Kidney (tissue), 14 donors: ENCODE data around the gene RPS15A. TPM values are rescaled to one million over a fixed set of nuclear protein-coding genes. Genes with fewer than 3 reads are reported as not detected.

Experiments used
- DNase-seq, 5 donors: peaks; one replicate each; pipeline ENCODE4 v3.0.0-alpha.2; 2013 to 2020
- FAIRE-seq: peaks from 2 replicates; lab custom pipeline; 2012; peaks lifted over from hg19 to GRCh38; lab: Jason Lieb, UNC
- H3K27ac ChIP-seq, 2 donors: one replicate each; pipeline ENCODE4 v1.7.0; 2013; ENCODE audit warnings: low read depth in 2 of 2, low read length in 2 of 2, inconsistent platforms in 1 of 2
- H3K27me3 ChIP-seq: one replicate; pipeline ENCODE4 v1.7.1; 2013; ENCODE audit warnings: low read length, inconsistent platforms; ENCODE audit not compliant: control insufficient read depth, insufficient read depth
- H3K36me3 ChIP-seq, 3 donors: one replicate each; pipeline versions ENCODE4 v1.7.0 to v1.7.1; 2013; ENCODE audit warnings: low read length in 3 of 3, control low read depth in 1 of 3, inconsistent platforms in 1 of 3; ENCODE audit not compliant: insufficient read depth in 3 of 3, control insufficient read depth in 2 of 3
- H3K4me1 ChIP-seq, 3 donors: one replicate each; pipeline versions ENCODE4 v1.7.0 to v1.7.1; 2013; ENCODE audit warnings: low read length in 3 of 3, inconsistent platforms in 1 of 3, low read depth in 1 of 3; ENCODE audit not compliant: control insufficient read depth in 2 of 3, insufficient read depth in 2 of 3
- H3K4me3 ChIP-seq, 3 donors: one replicate each; pipeline versions ENCODE4 v1.7.0 to v1.8.1; 2013; ENCODE audit warnings: low read length in 3 of 3, control low read depth in 1 of 3, inconsistent platforms in 1 of 3
- H3K9ac ChIP-seq, 3 donors: one replicate each; pipeline versions ENCODE4 v1.7.0 to v1.7.1; 2013; ENCODE audit warnings: low read length in 3 of 3, control low read depth in 1 of 3, inconsistent platforms in 1 of 3
- H3K9me3 ChIP-seq, 3 donors: one replicate each; pipeline versions ENCODE4 v1.7.0 to v1.7.1; 2013; ENCODE audit warnings: low read length in 3 of 3, control low read depth in 1 of 3, inconsistent platforms in 1 of 3; ENCODE audit not compliant: control insufficient read depth in 2 of 3, insufficient read depth in 1 of 3
- CTCF ChIP-seq: IDR thresholded peaks from 3 replicates; pipeline ENCODE4 v1.5.1; 2012; ENCODE audit warnings: mild to moderate bottlenecking, moderate library complexity, borderline replicate concordance; ENCODE audit not compliant: insufficient read depth; ENCODE audit errors: extremely low read depth
- intact Hi-C: fragments of 100-400 bp; cut with DNase I; formaldehyde crosslinking; loops from one replicate; pipeline ENCODE4 v1.11.1; 2022
- polyA plus RNA-seq: library from polyadenylated mRNA; stranded (reverse); fragments of 350-450 nt; fragmentation: Illumina TruSeq; extraction: RNeasy Lipid Tissue Mini Kit (QIAGEN cat#74804); gene quantifications from one replicate; pipeline ENCODE4 v1.2.3, GENCODE V29; 2014; ENCODE audit warnings: low read depth, low replicate concordance; ENCODE audit not compliant: insufficient read depth
- total RNA-seq: library from RNA; stranded (reverse); fragmentation: NEBNext Ultra II Directional; extraction: Animal tissue kit (Norgen Biotek cat#: 25700); gene quantifications from one replicate; pipeline ENCODE4 v1.2.1, GENCODE V29; 2021
- donor health status: control.
- donor health status: control.
- donor health status: control.
- donor health status: control.
- donor health status: control.
- donor health status: DM: yes; HTN: yes; CAD: no.
- donor health status: Normal renal cell carcinoma (clear cell type).

Gene RPS15A
- total and polyA plus RNA-seq, 2 donors from 2014 or later = 918 to 1,519 TPM

GRCh38 chr16:18832613-18833012, 42.5 kb upstream of the RPS15A start:
- no peak for TF ChIP-seq CTCF
- no peaks in the 10 kb centered on the region for H3K27me3 ChIP-seq
- intact Hi-C loops = no loop called here
- H3K9me3 ChIP-seq = no peaks in the 10 kb centered on the region
- H3K36me3 ChIP-seq = peaks cover 24 to 83% (median 73%) of the 10 kb centered on the region in 3 donors
- DNase-seq (no peak), FAIRE-seq (no peak)
- H3K4me1 ChIP-seq = peaks cover 0 to 2% (median 0%) of the 10 kb centered on the region in 3 donors
- no peak overlapping the region for H3K9ac ChIP-seq
- no peak overlapping the region for H3K27ac ChIP-seq
- no peak overlapping the region for H3K4me3 ChIP-seq

- intact Hi-C loops = no loop called here
- Histone ChIP-seq H3K27me3 (no peaks in the 10 kb centered on the region), H3K9me3 (no peaks in the 10 kb centered on the region), H3K9ac (no peak overlapping the region), H3K4me3 (no peak overlapping the region), H3K4me1 (peaks cover 0 to 2% (median 0%) of the 10 kb centered on the region in 3 donors), H3K27ac (no peak overlapping the region), H3K36me3 (peaks cover 21 to 77% (median 67%) of the 10 kb centered on the region in 3 donors)
- no peak for TF ChIP-seq CTCF
- FAIRE-seq = no peak
- no peak for DNase-seq
Observed at GRCh38 chr16:18832006-18832405, 41.9 kb upstream of the RPS15A start.

- FAIRE-seq = no peak
- Histone ChIP-seq H3K27ac (no peak overlapping the region), H3K4me1 (no peaks in the 10 kb centered on the region), H3K27me3 (no peaks in the 10 kb centered on the region), H3K9me3 (no peaks in the 10 kb centered on the region), H3K4me3 (no peak overlapping the region), H3K36me3 (peaks cover 13 to 50% (median 47%) of the 10 kb centered on the region in 3 donors), H3K9ac (no peak overlapping the region)
- no peak for DNase-seq
- TF ChIP-seq CTCF = no peak
- intact Hi-C loops = no loop called here
Observed at GRCh38 chr16:18829251-18829650, 39.1 kb upstream of the RPS15A start.

GRCh38 chr16:18827890-18828289, 37.8 kb upstream of the RPS15A start:
- Histone ChIP-seq H3K9me3 (no peaks in the 10 kb centered on the region), H3K27me3 (no peaks in the 10 kb centered on the region), H3K9ac (no peak overlapping the region), H3K36me3 (peaks cover 13 to 42% (median 39%) of the 10 kb centered on the region in 3 donors), H3K4me3 (no peak overlapping the region), H3K4me1 (no peaks in the 10 kb centered on the region), H3K27ac (no peak overlapping the region)
- FAIRE-seq (no peak), DNase-seq (no peak)
- intact Hi-C loops = no loop called here
- TF ChIP-seq CTCF = no peak
